HL-60/S4 (cell line): ENCODE data around the gene ST8SIA5.

ENCODE experiments used
- in situ Hi-C: fragments of 300-500 bp; cut with MboI; formaldehyde crosslinking; loops from 2 replicates; pipeline ENCODE4 v1.14.3; 2022; ENCODE audit warnings: low sequenced_read_pairs

The ST8SIA5 gene

DNA sequence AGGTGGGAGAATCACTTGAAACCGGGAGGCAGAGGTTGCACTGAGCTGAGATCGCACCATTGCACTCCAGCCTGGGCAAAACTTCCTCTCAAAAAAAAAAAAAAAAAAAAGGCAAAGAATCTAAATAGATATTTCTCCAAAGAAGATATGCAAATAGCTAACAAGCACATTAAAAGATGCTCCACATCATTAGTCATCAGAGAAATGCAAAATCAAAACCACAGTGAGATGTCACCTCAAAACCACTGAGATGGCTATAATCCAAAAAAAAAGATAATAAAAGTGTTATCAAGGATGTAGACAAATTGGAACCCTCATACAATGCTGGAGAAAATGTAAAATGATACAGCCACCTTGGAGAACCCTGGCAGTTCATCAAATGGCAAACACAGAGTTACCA is 8.4 kb downstream of the ST8SIA5 start:
- in situ Hi-C loops = no loop called here

DNA sequence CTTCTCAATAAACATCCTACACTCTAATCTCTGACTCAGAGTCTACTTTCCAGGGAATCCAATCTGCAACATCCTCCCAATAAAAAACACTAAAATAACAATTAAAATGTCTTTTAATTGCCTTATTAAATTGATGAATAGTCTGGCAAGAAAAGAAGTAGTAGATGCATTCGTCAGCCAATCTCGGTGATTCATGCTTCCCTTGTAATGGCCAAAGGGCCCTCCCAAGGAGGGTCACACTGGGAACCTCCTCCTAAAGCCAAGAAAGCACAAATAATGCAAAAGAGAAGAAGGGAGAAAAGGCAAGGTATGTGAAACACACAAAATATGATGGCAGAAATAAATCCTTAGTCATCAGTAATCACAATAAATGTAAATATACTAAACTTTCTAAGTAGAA is 16.8 kb downstream of the ST8SIA5 start:
- in situ Hi-C loops = no loop called here

DNA sequence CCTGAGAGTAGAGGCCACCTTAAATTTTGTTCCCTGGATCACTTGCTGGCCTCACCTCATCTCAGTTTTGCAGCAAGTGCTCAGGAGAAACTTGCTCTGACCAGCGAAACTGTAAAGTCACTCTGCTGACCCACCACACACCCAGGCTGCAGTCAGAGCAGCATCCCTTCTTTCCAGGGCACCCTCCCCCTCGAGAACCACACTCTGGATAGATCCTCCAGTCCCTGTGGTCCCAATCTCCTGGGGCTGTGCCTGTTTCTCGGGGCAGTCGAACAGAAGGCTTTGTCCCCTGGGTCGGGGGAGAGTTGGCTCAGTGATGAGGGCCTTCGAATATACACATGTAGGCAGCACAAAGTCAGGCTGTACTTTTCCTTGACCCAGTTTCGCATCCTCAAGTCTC is 18.4 kb downstream of the ST8SIA5 start:
- in situ Hi-C loops = no loop called here

DNA sequence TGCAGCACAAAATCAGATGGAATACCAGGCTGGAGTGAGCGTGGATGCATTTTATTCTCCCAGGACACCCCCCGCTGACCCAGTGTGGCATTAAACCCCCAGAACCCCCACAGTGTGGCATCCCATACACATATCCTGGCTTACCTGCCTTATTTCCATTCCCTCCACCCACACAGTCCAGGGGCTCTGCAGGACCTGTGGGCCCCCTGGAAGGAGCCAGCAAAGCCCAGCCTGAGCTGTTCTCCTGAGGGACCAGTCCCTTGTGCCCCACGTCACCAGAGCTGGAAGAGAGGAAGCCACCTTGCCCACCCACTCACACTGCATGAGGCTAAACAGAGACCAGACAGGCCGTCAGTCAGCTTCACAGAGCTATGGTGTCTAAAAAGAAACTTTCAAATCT is 20.1 kb downstream of the ST8SIA5 start:
- in situ Hi-C loops = no loop called here

DNA sequence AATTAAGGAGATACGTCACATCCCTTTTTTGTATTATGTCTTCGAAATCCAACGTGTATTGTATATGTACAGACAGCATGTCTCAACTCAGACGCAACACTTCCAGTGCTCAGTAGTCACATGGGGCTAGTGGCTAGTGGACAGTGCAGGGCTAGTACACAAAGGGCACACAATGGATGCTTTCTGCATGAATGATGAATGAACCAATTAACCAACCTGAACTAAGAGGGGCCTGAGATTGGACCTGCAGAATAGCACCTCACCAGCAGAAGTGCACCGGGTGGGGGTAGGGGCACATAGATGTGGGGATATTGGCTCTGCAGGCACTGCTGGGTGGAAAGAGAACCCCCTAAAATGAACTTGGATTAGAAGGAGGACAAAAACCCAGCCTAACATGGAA is 20.7 kb downstream of the ST8SIA5 start:
- in situ Hi-C loops = no loop called here

DNA sequence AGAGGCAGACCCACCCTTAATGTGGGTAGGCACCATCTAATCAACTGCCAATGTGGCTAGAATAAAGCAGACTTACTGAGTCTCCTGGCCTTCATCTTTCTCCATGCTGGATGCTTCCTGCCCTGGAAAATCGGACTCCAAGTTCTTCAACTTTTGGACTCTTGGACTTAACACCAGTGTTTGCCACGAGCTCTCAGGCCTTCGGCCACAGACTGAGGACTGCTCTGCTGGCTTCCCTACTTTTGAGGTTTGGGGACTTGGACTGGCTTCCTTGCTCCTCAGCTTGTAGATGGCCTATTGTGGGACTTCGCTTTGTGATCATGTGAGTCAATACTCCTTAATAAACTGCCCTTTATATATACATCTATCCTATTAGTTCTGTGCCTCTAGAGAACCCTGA is 21.9 kb downstream of the ST8SIA5 start:
- in situ Hi-C loops = no loop called here

DNA sequence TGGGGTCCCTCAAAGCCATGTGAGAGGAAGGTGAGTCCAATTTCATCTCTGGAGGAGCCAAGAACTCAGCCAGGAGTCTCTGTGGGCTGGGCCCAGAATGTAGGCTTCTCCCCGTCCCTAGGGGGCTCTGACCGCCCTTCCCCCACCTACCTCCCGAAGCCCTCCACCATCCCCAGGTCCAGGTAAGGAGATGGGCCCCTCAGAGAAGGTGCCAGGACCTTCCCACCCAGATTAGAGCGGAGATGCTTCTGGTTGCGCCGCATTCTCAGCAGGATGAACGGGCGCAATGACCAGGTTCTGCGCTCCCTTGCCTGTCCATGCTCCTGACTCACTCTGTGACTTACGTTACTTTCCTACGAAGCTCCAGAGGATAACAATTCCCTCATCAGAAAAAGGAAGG is 23.0 kb downstream of the ST8SIA5 start:
- in situ Hi-C loops = no loop called here

DNA sequence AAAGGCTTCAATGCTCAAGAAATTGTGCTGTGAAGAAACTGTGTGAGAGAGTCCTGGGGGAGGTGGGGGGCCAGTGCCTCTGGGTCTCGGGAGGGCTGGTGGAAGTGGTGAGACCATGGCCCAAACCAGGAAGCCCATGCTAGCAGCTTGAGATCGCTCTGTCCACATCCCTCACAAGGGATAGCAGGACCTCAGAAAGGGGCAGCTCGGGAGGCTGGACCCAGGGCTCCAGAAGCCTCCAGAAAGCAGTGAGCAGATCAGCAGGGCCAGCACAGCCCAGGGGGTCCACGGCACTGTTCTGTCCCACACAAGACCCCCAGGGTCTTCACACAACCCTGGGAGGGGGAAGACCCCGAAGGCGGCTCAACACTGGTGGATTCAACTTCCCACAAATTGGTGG is 24.1 kb downstream of the ST8SIA5 start:
- in situ Hi-C loops = no loop called here

DNA sequence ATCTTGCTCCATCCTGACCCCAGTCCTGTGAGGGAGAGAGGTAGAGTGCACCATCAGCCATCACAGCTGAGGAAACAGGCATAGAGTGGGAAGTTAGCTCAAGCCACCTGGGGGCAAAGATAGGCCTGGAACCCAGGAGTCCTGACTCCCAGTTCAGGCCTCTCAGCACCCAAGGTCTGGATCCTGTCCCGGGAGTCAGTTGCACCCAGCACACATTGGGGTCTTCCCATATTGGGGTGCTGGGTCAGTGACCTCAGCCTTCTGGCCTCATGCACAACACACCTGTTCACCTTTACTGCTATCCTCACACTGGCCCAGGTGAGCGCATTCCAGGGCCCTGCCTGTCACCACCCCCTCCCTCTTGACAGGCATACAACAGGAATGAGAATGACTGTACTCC is 24.7 kb downstream of the ST8SIA5 start:
- in situ Hi-C loops = no loop called here

DNA sequence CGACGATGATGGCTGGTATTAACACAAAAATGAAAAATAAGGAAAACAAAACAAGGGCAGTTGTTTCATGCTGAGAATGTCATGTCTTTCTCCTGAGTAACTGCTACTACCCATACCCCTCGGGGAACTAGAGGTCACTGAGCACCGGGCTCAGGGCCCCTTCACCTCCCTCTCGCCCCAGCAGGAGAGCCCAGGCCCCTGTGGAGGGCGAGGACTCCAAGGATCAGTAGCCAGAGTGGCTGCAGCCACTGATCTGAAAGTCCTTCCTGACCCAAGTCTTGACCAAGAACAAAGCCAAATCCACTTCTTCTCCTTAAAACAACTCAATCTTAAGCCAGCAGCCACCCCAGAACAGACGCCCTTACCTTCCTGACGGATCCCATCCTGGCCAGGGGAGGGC is 25.5 kb downstream of the ST8SIA5 start:
- in situ Hi-C loops = no loop called here

DNA sequence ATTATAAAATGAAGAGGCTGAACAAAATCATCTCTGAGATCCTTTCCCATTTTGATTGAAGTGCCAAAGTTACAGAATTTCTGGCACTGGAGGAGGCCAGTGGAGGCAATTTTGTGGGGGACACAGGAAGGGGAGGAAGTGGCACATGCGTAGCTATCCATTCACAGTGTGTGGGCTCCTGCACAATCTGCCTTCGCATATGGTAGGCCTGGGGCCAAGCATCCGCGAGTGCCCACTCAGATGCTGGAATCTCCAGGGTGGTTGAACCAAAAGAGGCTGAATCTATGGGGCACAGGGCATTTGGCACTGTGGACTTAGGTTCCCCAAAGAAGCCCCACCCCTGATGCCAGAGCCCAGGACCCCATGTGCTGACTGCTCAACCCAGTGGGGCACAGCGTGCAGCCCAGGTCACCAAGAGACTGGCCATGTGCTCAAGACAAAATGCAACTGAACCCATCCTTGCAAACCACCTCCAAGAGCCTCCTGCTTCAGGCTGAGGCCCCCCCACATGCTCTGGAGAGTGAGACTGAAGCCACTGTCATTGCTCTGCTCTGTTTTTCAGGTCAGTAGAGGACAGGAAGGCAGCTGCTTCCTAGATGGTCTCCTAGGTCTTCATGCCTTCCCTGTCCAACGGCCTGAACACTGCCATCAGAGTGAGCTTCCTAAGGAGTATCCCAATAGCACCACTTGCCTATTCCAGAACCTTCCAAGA is 28.5 kb downstream of the ST8SIA5 start:
- in situ Hi-C loops = no loop called here

DNA sequence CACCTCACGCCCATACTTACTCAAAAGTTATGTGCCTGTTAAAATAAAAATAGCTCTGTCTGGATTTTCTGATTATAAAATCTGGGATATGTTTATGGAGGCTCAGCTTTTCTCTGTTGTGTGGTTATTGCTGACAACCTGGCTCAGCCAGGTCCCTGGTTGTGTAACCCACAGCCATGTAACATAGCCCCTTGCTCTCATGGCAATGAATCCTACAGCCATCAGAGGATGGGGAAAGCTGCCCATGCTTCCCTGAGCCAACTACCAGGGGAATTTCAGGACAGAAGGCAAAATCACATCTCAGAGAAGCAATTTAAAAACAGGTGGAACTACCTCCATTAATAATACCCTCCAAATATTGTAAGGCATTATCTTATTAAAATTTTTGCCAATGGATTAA is 29.7 kb downstream of the ST8SIA5 start:
- in situ Hi-C loops = no loop called here

DNA sequence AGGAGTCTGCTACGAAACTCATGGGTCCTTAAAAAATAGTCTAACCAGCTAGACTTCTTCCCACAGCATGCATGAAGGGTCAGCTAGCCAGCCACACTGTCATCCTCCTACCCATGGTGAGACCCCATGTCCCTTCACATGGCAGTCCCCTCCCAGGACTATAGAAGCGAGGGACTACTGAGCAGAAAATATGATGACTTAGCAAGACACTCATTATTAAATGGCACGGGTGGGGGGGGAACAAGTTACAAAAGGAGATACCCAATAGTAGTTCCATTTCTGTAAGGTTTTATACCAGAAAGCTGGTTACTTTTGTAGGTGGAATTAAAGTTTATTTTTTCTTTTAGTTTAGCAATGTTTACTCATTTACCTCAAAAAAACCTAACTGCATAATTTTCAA is 31.5 kb downstream of the ST8SIA5 start:
- in situ Hi-C loops = no loop called here

DNA sequence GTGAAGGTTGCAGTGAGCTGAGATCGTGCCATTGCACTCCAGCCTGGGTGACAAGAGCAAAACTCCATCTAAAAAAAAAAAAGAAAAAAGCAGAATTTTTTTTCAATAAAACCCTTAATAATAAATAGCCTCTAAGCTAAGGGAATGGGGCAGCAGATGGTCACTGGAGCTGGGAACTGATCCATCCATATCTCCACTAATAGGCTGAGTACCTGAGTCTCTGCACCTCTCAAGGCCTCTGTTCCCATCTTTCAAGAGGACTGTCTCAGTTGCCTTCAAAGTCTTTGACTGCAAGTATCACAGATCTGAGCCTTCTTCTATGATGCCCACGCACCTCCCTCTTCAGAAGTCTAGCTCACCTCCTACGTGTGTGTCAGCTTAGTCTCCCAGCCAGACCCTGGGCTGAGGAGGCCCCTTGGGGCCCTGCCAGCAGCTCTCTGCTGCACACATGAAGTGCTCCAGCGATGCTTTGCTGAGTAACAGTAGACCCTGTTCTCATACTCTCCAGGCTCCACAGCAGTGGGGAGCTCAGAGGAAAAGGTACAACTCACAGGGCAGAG is 32.9 kb downstream of the ST8SIA5 start:
- in situ Hi-C loops = no loop called here

DNA sequence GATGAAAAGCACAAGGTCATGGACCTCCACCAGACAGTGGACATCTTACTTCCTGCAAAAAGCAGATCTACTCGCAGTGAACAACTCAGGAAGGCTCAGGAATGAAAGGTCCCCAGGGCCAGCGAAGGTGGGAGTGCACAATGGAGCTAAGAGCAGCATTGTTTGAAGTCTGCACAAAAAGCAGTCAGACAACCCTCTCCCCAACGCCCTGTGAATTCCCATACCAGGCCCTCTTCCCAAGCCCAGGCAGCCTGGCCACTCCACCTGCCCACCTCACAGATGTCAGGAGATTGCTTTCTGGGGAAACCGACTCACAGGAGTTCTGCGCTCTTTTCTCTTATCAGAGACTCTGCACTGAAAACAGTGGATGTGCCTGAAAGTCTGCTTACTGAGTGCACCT is 34.8 kb downstream of the ST8SIA5 start:
- in situ Hi-C loops = no loop called here

DNA sequence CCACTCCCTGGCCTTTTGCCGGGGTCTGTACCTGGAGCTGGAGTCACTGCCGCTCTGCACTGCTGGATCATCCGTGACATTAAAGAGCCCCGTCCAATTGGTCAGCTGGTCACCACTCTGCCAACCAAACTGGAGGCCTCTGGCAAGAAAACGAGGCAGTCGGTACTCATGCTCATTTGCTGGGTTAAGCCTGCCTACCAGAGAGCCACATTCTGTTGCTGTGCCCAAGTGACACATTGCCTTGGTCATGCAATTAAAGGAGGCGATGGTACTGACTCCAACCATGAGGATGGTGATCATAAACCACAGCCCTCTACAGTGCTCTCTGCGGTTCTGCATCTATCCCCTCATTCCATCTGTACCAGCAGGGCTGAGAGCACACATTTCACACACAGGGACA is 35.5 kb downstream of the ST8SIA5 start:
- in situ Hi-C loops = no loop called here

DNA sequence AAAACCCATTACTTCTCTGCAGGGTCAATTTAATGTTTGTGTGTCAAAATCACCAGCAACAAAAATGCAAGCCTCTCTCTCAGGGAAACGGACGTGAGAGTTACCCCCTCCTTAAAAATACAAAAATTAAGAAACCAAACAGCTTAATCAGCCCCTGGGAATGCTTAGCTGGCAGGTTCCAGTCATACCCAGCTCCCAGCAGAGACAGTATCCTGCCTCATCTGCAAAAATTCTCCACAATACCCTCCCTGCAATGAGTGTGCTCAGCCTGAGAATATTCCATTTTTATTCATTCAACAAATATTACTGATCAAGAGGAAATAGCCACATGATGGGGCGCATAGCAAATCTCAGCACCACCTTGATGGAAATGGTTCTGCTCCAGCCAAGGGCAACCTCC is 36.3 kb downstream of the ST8SIA5 start:
- in situ Hi-C loops = no loop called here

DNA sequence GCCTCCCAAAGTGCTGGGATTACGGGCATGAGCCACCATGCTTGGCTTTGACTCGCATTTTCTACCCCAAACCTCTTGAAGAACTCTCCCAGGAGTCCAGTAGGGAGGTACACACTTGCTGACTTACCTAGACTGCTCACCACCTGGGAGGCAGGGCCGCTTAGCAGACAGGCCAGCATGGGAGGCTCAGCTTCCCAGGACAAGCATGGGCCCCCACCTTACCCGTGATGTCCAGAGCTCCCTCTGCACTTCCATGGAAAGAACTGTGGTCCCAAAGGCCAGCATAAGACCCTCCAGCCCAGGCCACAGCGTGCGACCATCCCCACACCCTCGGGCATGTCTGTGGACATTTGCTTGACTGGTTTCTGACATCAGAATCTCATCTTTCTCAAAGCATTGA is 36.8 kb downstream of the ST8SIA5 start:
- in situ Hi-C loops = no loop called here

DNA sequence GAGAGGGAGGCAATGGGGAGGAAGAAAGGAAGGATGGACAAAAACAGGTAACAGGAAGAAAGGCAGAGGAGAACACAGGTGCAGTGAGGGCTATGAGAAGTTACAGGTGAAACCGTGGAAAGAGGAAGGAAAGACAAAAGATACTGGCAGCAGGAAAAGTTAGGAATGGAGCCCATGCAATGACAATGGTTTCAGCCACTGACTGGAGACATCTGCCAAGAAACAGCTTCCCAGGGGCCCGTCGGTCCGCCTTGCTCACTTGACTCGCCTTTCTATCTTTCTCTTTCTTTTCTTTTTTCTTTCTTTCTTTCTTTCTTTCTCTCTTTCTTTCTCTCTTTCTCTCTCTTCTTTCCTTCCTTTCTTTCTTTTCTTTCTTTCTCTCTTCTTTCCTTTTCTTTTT is 37.5 kb downstream of the ST8SIA5 start:
- in situ Hi-C loops = no loop called here

DNA sequence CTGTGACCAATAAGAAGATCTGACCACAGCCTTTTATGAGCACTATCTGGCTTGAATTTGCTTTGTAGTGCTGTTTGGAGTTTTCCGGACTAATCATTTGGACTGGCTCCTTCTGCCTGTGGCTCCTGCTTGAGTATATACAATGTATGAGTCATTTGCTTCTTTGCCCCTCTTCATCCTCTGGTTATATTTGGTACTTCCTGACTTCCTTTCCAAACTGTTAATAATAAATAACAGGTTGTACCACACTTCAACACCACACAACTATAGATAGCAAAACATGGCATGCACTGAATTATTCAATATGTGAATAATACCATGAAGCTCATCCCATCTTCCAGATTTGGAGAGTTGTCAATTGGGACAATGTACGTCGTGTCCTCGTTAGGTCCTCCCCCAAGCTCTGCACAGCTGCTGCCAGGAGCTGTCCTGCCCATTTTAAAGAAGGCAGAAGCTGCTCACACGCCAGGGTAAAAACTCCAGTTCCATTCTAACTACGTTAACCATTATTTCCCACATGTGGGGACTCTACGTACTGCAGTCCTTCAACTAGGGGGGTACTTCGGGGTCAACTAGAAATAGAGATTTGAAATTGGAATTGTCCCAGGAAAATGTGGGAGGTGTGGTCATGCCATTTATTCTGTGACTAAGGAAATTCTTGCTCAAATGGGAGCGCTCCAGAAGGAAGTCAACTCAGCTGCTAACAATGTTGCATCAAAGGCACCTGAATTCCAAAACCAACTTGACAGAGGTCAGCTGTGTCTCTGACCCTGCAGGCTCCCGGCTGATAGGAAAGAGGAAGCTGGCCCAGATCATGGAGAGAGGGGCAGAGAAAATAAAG is 38.1 kb downstream of the ST8SIA5 start:
- in situ Hi-C loops = no loop called here

DNA sequence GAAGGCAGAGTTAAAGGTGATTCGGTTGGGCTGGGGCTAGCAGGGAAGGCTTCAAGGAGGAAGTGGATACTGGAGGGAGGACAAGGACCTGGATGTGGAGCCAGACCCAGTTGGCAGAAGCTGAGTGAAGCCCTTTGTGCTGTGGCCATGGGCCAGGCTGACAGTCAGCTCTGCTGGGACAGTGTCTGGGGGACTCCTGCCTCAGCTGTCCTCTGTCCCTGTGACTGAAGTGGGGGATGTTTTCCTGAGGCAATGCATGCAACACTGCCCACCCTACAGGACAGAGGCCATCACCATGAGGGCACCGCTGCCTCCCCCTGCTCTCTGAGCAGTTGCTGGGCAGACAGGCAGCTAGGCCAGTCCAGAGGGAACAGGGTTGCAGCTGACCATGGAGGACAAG is 40.0 kb downstream of the ST8SIA5 start:
- in situ Hi-C loops = no loop called here

DNA sequence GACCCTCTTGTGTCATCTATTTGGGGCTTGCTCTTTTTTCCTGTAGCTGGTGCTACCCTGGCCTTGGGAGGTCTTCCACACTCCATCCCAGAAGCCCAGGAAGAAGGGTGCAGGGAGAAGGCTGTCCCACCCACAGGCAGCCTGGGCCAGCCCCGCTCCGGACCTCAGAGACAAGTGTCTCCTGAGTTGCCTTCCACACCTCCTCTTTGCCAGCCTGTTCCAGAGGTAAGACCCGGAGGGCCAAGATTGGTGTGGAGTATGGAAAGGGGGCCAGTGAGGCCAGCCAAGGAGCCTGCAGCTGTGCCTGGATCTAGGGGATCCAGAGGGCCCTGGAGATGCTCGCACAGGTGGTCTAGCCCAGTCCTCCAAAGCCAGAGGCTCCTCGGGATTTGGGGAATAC is 40.5 kb downstream of the ST8SIA5 start:
- in situ Hi-C loops = no loop called here
